Neural crest cell (in vitro differentiated cells): Measurements from ENCODE around the gene TAS2R40. TPM values are rescaled to one million over a fixed set of nuclear protein-coding genes. Genes with fewer than 3 reads are reported as not detected.

Experiments used
- DNase-seq: peaks from one replicate; pipeline ENCODE4 v3.0.0; 2021; ENCODE audit warnings: low read depth, mixed read lengths, low spot score
- H3K27ac Mint-ChIP-seq: one replicate; pipeline ENCODE4 v1.8.0; 2021; ENCODE audit warnings: mild to moderate bottlenecking, mixed read lengths; ENCODE audit not compliant: unreplicated experiment
- H3K27me3 Mint-ChIP-seq: 2 replicates; pipeline ENCODE4 v1.8.0; 2021; ENCODE audit warnings: low read depth, mild to moderate bottlenecking, mixed read lengths
- H3K36me3 Mint-ChIP-seq: 2 replicates; pipeline ENCODE4 v1.8.0; 2021; ENCODE audit warnings: low read depth, mild to moderate bottlenecking, mixed read lengths
- H3K4me1 Mint-ChIP-seq: 2 replicates; pipeline ENCODE4 v1.8.0; 2021; ENCODE audit warnings: mixed read lengths
- H3K4me3 Mint-ChIP-seq: one replicate; pipeline ENCODE4 v1.8.0; 2021; ENCODE audit warnings: mild to moderate bottlenecking, mixed read lengths
- H3K9me3 Mint-ChIP-seq: 2 replicates; pipeline ENCODE4 v1.8.0; 2021; ENCODE audit warnings: mixed read lengths
- CTCF ChIP-seq: fragments of 200-600 bp; sonication (generic); conservative IDR thresholded peaks from 2 replicates; pipeline ENCODE4 v1.5.0; 2021; ENCODE audit warnings: antibody characterized with exemption, mild to moderate bottlenecking
- total RNA-seq: library from RNA; stranded (reverse); gene quantifications from 2 replicates; pipeline ENCODE4 v1.2.1, GENCODE V29; 2021

Gene TAS2R40
- total RNA-seq, 1 donor from 2014 or later: not detected

- no peaks in the 10 kb centered on the region for H3K4me1 Mint-ChIP-seq
- no peak overlapping the region for H3K4me3 Mint-ChIP-seq
- peaks cover 4% of the 10 kb centered on the region for H3K27me3 Mint-ChIP-seq
- no peak overlapping the region for H3K27ac Mint-ChIP-seq
- DNase-seq: no peak
- peaks cover 4% of the 10 kb centered on the region for H3K9me3 Mint-ChIP-seq
- TF ChIP-seq CTCF: no peak
- peaks cover 2% of the 10 kb centered on the region for H3K36me3 Mint-ChIP-seq
Observed at GRCh38 chr7:143216686-143217085, 5.2 kb upstream of the TAS2R40 start.

- no peaks in the 10 kb centered on the region for H3K4me1 Mint-ChIP-seq
- H3K36me3 Mint-ChIP-seq: no peaks in the 10 kb centered on the region
- H3K27me3 Mint-ChIP-seq: peaks cover 5% of the 10 kb centered on the region
- no peak for TF ChIP-seq CTCF
- H3K4me3 Mint-ChIP-seq: no peak overlapping the region
- no peak for DNase-seq
- peak overlapping the region; percentile 85 for H3K27ac Mint-ChIP-seq
- no peaks in the 10 kb centered on the region for H3K9me3 Mint-ChIP-seq
Observed at GRCh38 chr7:143217806-143218205, 4.0 kb upstream of the TAS2R40 start.

- H3K4me1 Mint-ChIP-seq: no peaks in the 10 kb centered on the region
- no peak overlapping the region for H3K27ac Mint-ChIP-seq
- H3K27me3 Mint-ChIP-seq: peaks cover 10% of the 10 kb centered on the region
- TF ChIP-seq CTCF: no peak
- no peaks in the 10 kb centered on the region for H3K9me3 Mint-ChIP-seq
- no peak overlapping the region for H3K4me3 Mint-ChIP-seq
- DNase-seq: no peak
- H3K36me3 Mint-ChIP-seq: no peaks in the 10 kb centered on the region
Observed at GRCh38 chr7:143221286-143221685, 551 bp upstream of the TAS2R40 start.

GRCh38 chr7:143222782-143223181 is 945 bp downstream of the TAS2R40 start:
- DNase-seq: no peak
- H3K27me3 Mint-ChIP-seq: peaks cover 9% of the 10 kb centered on the region
- no peaks in the 10 kb centered on the region for H3K9me3 Mint-ChIP-seq
- no peak overlapping the region for H3K4me3 Mint-ChIP-seq
- no peak overlapping the region for H3K27ac Mint-ChIP-seq
- H3K36me3 Mint-ChIP-seq: no peaks in the 10 kb centered on the region
- H3K4me1 Mint-ChIP-seq: no peaks in the 10 kb centered on the region
- TF ChIP-seq CTCF: no peak

- Mint-ChIP-seq H3K9me3 (no peaks in the 10 kb centered on the region), H3K4me1 (no peaks in the 10 kb centered on the region), H3K36me3 (no peaks in the 10 kb centered on the region), H3K27me3 (peaks cover 7% of the 10 kb centered on the region), H3K4me3 (no peak overlapping the region), H3K27ac (no peak overlapping the region)
- no peak for TF ChIP-seq CTCF
- DNase-seq: no peak
Observed at GRCh38 chr7:143223784-143224183, 1.9 kb downstream of the TAS2R40 start.

- DNase-seq: no peak
- Mint-ChIP-seq H3K27ac (no peak overlapping the region), H3K4me3 (no peak overlapping the region), H3K36me3 (no peaks in the 10 kb centered on the region), H3K4me1 (no peaks in the 10 kb centered on the region), H3K27me3 (peaks cover 7% of the 10 kb centered on the region), H3K9me3 (no peaks in the 10 kb centered on the region)
- TF ChIP-seq CTCF: no peak
Observed at GRCh38 chr7:143225047-143225446, 3.2 kb downstream of the TAS2R40 start.
